ENCODE data around the gene LDLRAD3. TPM values are rescaled to one million over a fixed set of nuclear protein-coding genes. Genes with fewer than 3 reads are reported as not detected.
"Not testable (repeated sequence)": the region's sequence is repeated elsewhere in the genome, so short reads cannot be mapped to it uniquely, and the experiment has no call there.

LDLRAD3 gene
- polyA plus RNA-seq, 1 of the 3 experiments (the other 2 are of a cell fraction) = 10.6 TPM

GRCh38 chr11:35907648-35908431 is 36.0 kb upstream of the LDLRAD3 start:
- Histone ChIP-seq H3K9me3 (peaks cover 6% of the 10 kb centered on the region), H3K27ac (ENCODE audit: low read depth in 2 of 2, low read length in 1 of 2) (peak overlapping the region in 1 of 2 experiments; percentile 48; a peak in 1 of 4 replicates), H3K9me2 (no peaks in the 10 kb centered on the region), H2AFZ (ENCODE audit: low read depth) (no peak overlapping the region), H3K4me3 (ENCODE audit: low read depth in 2 of 2, low read length in 1 of 2) (no peak overlapping the region), H3K79me2 (ENCODE audit: insufficient read depth) (no peaks in the 10 kb centered on the region), H3F3A (replicated peaks; ENCODE audit: insufficient read depth) (peaks cover 10% of the 10 kb centered on the region), H3K9ac (no peak overlapping the region), H3K27me3 (ENCODE audit: insufficient read depth) (no peaks in the 10 kb centered on the region), H3K4me2 (peak overlapping the region; percentile 31; the same call in 1 of the 2 replicates), H3K4me1 (ENCODE audit: control insufficient read depth in 1 of 2, insufficient read depth in 2 of 2, low read depth in 1 of 2, low read length in 1 of 2) (no peaks in the 10 kb centered on the region), H3K36me3 (replicated peaks in 1 of 2; ENCODE audit: control insufficient read depth in 1 of 2, insufficient read depth in 2 of 2, low read length in 1 of 2) (no peaks in the 10 kb centered on the region), H4K20me1 (ENCODE audit: insufficient read depth) (no peaks in the 10 kb centered on the region)
- POLR2A ChIA-PET = no interaction called here
- no peak for DNase-seq
- CTCF ChIA-PET = interaction anchor here (0.9 to 1.7 kb wide), 4 partner anchors 9 to 148 kb away, joined by 3 to 4 read pairs (median 3); no protein-coding TSS in a partner anchor
- WGBS (ENCODE audit: low lambda C conversion rate) = 29% methylated on average over 4 of the region's 4 CpGs
- TF ChIP-seq RXRA (IDR thresholded peaks at IDR 0.05; ENCODE audit: borderline replicate concordance, low read depth) (peak; percentile 32; the same call in 1 of the 2 replicates), SMC3 (IDR thresholded peaks at IDR 0.05; ENCODE audit: low read depth, low read length) (no peak), SIN3A (IDR thresholded peaks at IDR 0.05; ENCODE audit: borderline replicate concordance, low read depth, low read length) (0 out of 2 replicates have a peak, but pooled peaks have one; percentile 40), POLR2AphosphoS5 (IDR thresholded peaks at IDR 0.05; ENCODE audit: low read depth, low read length) (peak; percentile 31; the same call in 1 of the 2 replicates), FOSL2 (IDR thresholded peaks at IDR 0.05; ENCODE audit: borderline replicate concordance, low read depth) (peak; percentile 67; the same call in 1 of the 2 replicates), JUND (IDR thresholded peaks at IDR 0.05) (peak; percentile 80), TCF12 (IDR thresholded peaks at IDR 0.05) (peak; percentile 69), MXI1 (IDR thresholded peaks at IDR 0.05; ENCODE audit: low read depth, low read length) (no peak), RCOR1 (IDR thresholded peaks at IDR 0.05; ENCODE audit: low read length) (no peak), EP300 (IDR thresholded peaks at IDR 0.05; ENCODE audit: borderline replicate concordance in 1 of 2, low read depth in 1 of 2, low read length in 1 of 2) (peak; percentile 22; a peak in 2 of 4 replicates)
- TF ChIP-seq, protein P1, sequence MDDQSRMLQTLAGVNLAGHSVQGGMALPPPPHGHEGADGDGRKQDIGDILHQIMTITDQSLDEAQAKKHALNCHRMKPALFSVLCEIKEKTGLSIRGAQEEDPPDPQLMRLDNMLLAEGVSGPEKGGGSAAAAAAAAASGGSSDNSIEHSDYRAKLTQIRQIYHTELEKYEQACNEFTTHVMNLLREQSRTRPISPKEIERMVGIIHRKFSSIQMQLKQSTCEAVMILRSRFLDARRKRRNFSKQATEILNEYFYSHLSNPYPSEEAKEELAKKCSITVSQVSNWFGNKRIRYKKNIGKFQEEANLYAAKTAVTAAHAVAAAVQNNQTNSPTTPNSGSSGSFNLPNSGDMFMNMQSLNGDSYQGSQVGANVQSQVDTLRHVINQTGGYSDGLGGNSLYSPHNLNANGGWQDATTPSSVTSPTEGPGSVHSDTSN (IDR thresholded peaks at IDR 0.05) = peak; percentile 95

DNA sequence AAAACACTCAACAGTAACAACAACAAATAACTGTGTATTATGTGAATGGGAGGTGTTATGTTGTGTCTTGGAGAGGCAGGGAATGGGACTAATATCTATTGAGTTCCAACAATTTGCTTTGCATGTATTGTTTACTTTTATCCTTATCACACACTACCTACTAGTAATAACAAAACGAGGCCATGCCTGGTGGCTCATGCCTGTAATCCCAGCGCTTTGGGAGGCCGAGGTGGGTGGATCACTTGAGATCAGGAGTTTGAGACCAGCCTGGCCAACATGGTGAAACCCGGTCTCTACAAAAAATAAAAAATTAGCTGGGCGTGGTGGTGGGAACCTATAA is 35.5 kb upstream of the LDLRAD3 start:
- Histone ChIP-seq H3K4me2 (peak overlapping the region; percentile 31; the same call in 1 of the 2 replicates), H3F3A (replicated peaks; ENCODE audit: insufficient read depth) (peaks cover 10% of the 10 kb centered on the region), H3K27ac (ENCODE audit: low read depth in 2 of 2, low read length in 1 of 2) (peak overlapping the region in 1 of 2 experiments; percentile 48; a peak in 1 of 4 replicates)
- 81% methylated on average over 5 of the region's 5 CpGs for WGBS (ENCODE audit: low lambda C conversion rate)
- H3K9ac ChIP-seq; H3K27me3 ChIP-seq (ENCODE audit: insufficient read depth); H4K20me1 ChIP-seq (ENCODE audit: insufficient read depth); DNase-seq; H3K4me3 ChIP-seq (ENCODE audit: low read depth in 2 of 2, low read length in 1 of 2); H3K9me3 ChIP-seq; H3K79me2 ChIP-seq (ENCODE audit: insufficient read depth); POLR2A ChIA-PET; H2AFZ ChIP-seq (ENCODE audit: low read depth); H3K36me3 ChIP-seq (replicated peaks in 1 of 2; ENCODE audit: control insufficient read depth in 1 of 2, insufficient read depth in 2 of 2, low read length in 1 of 2); H3K9me2 ChIP-seq; H3K4me1 ChIP-seq (ENCODE audit: control insufficient read depth in 1 of 2, insufficient read depth in 2 of 2, low read depth in 1 of 2, low read length in 1 of 2): not testable (repeated sequence)
- CTCF ChIA-PET = interaction anchor here (1.3 to 1.7 kb wide), 2 partner anchors 20 to 86 kb away, joined by 3 to 4 read pairs; no protein-coding TSS in a partner anchor

Measured in SK-N-SH (cell line).